OCI-LY1 (cell line): ENCODE measurements around the gene ZNF17.
A peak's percentile ranks its signal among the peaks of the same experiment; 100 is the strongest.

Experiments
- CTCF ChIP-seq: fragments of 200-600 bp; sonication (generic), shearing (Covaris generic); IDR thresholded peaks from 2 replicates; pipeline ENCODE4 v1.5.1; 2017; ENCODE audit warnings: mild to moderate bottlenecking, antibody characterized with exemption, low read length, moderate library complexity, mixed read lengths
- EZH2 ChIP-seq: fragments of 200-600 bp; sonication (generic), shearing (Covaris generic); IDR thresholded peaks from 2 replicates; pipeline ENCODE4 v1.8.0; 2017; ENCODE audit warnings: borderline replicate concordance, mixed run types, mild to moderate bottlenecking, antibody characterized with exemption, low read length, moderate library complexity, mixed read lengths

GRCh38 chr19:57465680-57466381, 54.9 kb downstream of the ZNF17 start:
- TF ChIP-seq CTCF (peak; percentile 80), EZH2 (no peak)
